ENCODE measurements around the gene ATP5F1C.

DNA sequence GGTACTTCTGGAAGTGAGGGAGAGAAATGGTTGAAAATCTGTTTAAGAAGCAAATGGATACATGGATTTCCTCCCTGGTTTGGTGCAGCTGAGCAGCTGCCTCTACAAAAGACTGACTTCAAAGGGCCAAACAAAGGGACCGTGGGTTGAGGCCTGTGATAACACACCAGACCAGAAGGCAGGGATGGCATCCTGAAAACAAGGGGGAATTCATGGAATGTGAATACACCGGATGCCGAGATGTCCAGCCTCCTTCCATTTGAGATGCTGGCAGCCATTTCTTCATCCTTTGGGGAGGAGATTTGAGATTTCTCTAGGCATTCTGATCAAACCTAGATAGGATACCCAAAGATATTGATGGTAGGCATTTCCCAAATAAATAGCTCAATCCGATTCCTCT lies 67.2 kb downstream of the ATP5F1C start:
- TF ChIP-seq POLR2A (IDR thresholded peaks at IDR 0.05; ENCODE audit: low read length) (no peak), GATA1 (IDR thresholded peaks at IDR 0.05; ENCODE audit: low read depth, low read length) (no peak)

Data from erythroblast (primary cell).